SK-N-SH treated with all-trans-retinoic acid at 6 μM for 48 hours (cell line): ENCODE data around the gene MTPN.

ENCODE experiments used
- ATAC-seq: fragments of 200-7000 bp; cut with Tn5 transposase; 3 replicates; pipeline ENCODE4 v1.9.1; 2020; ENCODE audit warnings: mild to moderate bottlenecking, moderate library complexity
- ARNTL ChIP-seq: fragments of 450-650 bp; formaldehyde crosslinking; IDR thresholded peaks from 2 replicates; pipeline ENCODE4 v1.5.0; 2020; ENCODE audit warnings: low read depth, mild to moderate bottlenecking, moderate library complexity, borderline replicate concordance
- BACH2 ChIP-seq: fragments of 250-450 bp; sonication (Bioruptor Pico); IDR thresholded peaks from 2 replicates; pipeline ENCODE4 v1.9.0; 2021; ENCODE audit warnings: mild to moderate bottlenecking, borderline replicate concordance
- CSDC2 ChIP-seq: fragments of 250-450 bp; sonication (Bioruptor Pico); IDR thresholded peaks from 2 replicates; pipeline ENCODE4 v1.5.0; 2020; ENCODE audit warnings: mild to moderate bottlenecking, moderate library complexity
- GLIS3 ChIP-seq: fragments of 250-450 bp; sonication (Bioruptor Pico); IDR thresholded peaks from 2 replicates; pipeline ENCODE4 v1.5.0; 2020; ENCODE audit warnings: mild to moderate bottlenecking, moderate library complexity
- OSR1 ChIP-seq: fragments of 250-450 bp; sonication (Bioruptor Pico); IDR thresholded peaks from 2 replicates; pipeline ENCODE4 v1.8.0; 2022; ENCODE audit warnings: moderate library complexity, mild to moderate bottlenecking, inconsistent platforms
- PATZ1 ChIP-seq: fragments of 250-450 bp; sonication (Bioruptor Pico); IDR thresholded peaks from 2 replicates; pipeline ENCODE4 v1.8.0; 2020; ENCODE audit warnings: mild to moderate bottlenecking, moderate library complexity, borderline replicate concordance
- RARB ChIP-seq: fragments of 250-450 bp; sonication (Bioruptor Pico); IDR thresholded peaks from 2 replicates; pipeline ENCODE4 v1.8.0; 2021; ENCODE audit warnings: mild to moderate bottlenecking, moderate library complexity
- SNAI2 ChIP-seq: fragments of 250-450 bp; sonication (Bioruptor Pico); IDR thresholded peaks from 2 replicates; pipeline ENCODE4 v1.5.0; 2020; ENCODE audit warnings: mild to moderate bottlenecking, moderate library complexity
- TOX ChIP-seq: fragments of 250-450 bp; sonication (Bioruptor Pico); IDR thresholded peaks from 2 replicates; pipeline ENCODE4 v1.8.0; 2021; ENCODE audit warnings: mild to moderate bottlenecking, moderate library complexity, borderline replicate concordance
- ZC3H10 ChIP-seq: fragments of 250-450 bp; sonication (Bioruptor Pico); IDR thresholded peaks from 2 replicates; pipeline ENCODE4 v1.5.1; 2021; ENCODE audit warnings: mild to moderate bottlenecking, moderate library complexity
- ZFP3 ChIP-seq: fragments of 250-450 bp; sonication (Bioruptor Pico); IDR thresholded peaks from 2 replicates; pipeline ENCODE4 v1.5.0; 2020; ENCODE audit warnings: mild to moderate bottlenecking, moderate library complexity
- ZFP30 ChIP-seq: fragments of 450-650 bp; formaldehyde crosslinking; IDR thresholded peaks from 2 replicates; pipeline ENCODE4 v1.5.0; 2022; ENCODE audit warnings: mild to moderate bottlenecking, moderate library complexity
- ZNF565 ChIP-seq: fragments of 450-650 bp; formaldehyde crosslinking; conservative IDR thresholded peaks from 2 replicates; pipeline ENCODE4 v1.5.0; 2020; ENCODE audit warnings: low read depth, mild to moderate bottlenecking, moderate library complexity
- ZNF8 ChIP-seq: fragments of 450-650 bp; formaldehyde crosslinking; IDR thresholded peaks from 2 replicates; pipeline ENCODE4 v1.5.0; 2020; ENCODE audit warnings: mild to moderate bottlenecking, moderate library complexity
- TF ChIP-seq, protein P1 (sequence below): fragments of 250-450 bp; sonication (Bioruptor Pico); IDR thresholded peaks from 2 replicates; pipeline ENCODE4 v1.5.0; 2020; ENCODE audit warnings: mild to moderate bottlenecking, moderate library complexity
- TF ChIP-seq, protein P2 (sequence below): fragments of 250-450 bp; sonication (Bioruptor Pico); IDR thresholded peaks from 2 replicates; pipeline ENCODE4 v1.8.0; 2021; ENCODE audit warnings: low read depth, mild to moderate bottlenecking, moderate library complexity, borderline replicate concordance
- TF ChIP-seq, protein P3 (sequence below): fragments of 250-450 bp; sonication (Bioruptor Pico); IDR thresholded peaks from 2 replicates; pipeline ENCODE4 v1.5.1; 2020; ENCODE audit warnings: low read depth, mild to moderate bottlenecking, moderate library complexity

The MTPN gene

GRCh38 chr7:135994466-135995205, 17.5 kb upstream of the MTPN start (continued):
- TF ChIP-seq, protein P1, sequence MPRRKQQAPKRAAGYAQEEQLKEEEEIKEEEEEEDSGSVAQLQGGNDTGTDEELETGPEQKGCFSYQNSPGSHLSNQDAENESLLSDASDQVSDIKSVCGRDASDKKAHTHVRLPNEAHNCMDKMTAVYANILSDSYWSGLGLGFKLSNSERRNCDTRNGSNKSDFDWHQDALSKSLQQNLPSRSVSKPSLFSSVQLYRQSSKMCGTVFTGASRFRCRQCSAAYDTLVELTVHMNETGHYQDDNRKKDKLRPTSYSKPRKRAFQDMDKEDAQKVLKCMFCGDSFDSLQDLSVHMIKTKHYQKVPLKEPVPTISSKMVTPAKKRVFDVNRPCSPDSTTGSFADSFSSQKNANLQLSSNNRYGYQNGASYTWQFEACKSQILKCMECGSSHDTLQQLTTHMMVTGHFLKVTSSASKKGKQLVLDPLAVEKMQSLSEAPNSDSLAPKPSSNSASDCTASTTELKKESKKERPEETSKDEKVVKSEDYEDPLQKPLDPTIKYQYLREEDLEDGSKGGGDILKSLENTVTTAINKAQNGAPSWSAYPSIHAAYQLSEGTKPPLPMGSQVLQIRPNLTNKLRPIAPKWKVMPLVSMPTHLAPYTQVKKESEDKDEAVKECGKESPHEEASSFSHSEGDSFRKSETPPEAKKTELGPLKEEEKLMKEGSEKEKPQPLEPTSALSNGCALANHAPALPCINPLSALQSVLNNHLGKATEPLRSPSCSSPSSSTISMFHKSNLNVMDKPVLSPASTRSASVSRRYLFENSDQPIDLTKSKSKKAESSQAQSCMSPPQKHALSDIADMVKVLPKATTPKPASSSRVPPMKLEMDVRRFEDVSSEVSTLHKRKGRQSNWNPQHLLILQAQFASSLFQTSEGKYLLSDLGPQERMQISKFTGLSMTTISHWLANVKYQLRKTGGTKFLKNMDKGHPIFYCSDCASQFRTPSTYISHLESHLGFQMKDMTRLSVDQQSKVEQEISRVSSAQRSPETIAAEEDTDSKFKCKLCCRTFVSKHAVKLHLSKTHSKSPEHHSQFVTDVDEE (CRISPR knock-in tag), result no peak

DNA sequence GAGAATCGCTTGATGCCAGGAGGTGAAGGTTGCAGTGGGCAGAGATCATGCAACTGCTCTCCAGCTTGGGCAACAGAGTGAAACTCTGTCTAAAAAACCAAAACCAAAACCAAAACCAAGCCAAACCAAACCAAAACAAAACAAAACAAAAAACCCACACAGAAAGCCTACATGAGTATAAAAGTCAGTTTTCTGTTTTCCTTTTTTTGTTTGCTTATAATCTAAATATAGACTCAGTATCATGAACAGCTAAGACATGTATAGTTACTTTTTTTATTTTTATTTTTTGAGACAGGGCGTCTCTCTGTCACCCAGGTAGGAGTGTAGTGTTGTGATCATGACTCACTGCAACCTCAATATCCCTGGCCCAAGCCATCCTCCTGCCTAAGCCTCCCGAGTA, 16.8 kb upstream of the MTPN start:
- ATAC-seq, result no peak
- no peak for TF ChIP-seq ZFP30 (CRISPR knock-in tag)
- TF ChIP-seq RARB (CRISPR knock-in tag), result no peak
- no peak for TF ChIP-seq ZNF8 (CRISPR knock-in tag)
- TF ChIP-seq PATZ1 (CRISPR knock-in tag), result no peak
- TF ChIP-seq ARNTL, result no peak
- TF ChIP-seq, protein P2, sequence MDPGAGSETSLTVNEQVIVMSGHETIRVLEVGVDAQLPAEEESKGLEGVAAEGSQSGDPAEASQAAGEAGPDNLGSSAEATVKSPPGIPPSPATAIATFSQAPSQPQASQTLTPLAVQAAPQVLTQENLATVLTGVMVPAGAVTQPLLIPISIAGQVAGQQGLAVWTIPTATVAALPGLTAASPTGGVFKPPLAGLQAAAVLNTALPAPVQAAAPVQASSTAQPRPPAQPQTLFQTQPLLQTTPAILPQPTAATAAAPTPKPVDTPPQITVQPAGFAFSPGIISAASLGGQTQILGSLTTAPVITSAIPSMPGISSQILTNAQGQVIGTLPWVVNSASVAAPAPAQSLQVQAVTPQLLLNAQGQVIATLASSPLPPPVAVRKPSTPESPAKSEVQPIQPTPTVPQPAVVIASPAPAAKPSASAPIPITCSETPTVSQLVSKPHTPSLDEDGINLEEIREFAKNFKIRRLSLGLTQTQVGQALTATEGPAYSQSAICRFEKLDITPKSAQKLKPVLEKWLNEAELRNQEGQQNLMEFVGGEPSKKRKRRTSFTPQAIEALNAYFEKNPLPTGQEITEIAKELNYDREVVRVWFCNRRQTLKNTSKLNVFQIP (CRISPR knock-in tag), result no peak
- TF ChIP-seq TOX, result no peak
- TF ChIP-seq, protein P3, sequence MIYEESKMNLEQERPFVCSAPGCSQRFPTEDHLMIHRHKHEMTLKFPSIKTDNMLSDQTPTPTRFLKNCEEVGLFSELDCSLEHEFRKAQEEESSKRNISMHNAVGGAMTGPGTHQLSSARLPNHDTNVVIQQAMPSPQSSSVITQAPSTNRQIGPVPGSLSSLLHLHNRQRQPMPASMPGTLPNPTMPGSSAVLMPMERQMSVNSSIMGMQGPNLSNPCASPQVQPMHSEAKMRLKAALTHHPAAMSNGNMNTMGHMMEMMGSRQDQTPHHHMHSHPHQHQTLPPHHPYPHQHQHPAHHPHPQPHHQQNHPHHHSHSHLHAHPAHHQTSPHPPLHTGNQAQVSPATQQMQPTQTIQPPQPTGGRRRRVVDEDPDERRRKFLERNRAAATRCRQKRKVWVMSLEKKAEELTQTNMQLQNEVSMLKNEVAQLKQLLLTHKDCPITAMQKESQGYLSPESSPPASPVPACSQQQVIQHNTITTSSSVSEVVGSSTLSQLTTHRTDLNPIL (CRISPR knock-in tag), result no peak
- no peak for TF ChIP-seq GLIS3 (CRISPR knock-in tag)
- TF ChIP-seq CSDC2 (CRISPR knock-in tag), result no peak
- no peak for TF ChIP-seq ZNF565 (CRISPR knock-in tag)
- TF ChIP-seq ZC3H10 (CRISPR knock-in tag), result no peak
- no peak for TF ChIP-seq BACH2
- no peak for TF ChIP-seq OSR1 (CRISPR knock-in tag)
- TF ChIP-seq ZFP3 (CRISPR knock-in tag), result no peak

DNA sequence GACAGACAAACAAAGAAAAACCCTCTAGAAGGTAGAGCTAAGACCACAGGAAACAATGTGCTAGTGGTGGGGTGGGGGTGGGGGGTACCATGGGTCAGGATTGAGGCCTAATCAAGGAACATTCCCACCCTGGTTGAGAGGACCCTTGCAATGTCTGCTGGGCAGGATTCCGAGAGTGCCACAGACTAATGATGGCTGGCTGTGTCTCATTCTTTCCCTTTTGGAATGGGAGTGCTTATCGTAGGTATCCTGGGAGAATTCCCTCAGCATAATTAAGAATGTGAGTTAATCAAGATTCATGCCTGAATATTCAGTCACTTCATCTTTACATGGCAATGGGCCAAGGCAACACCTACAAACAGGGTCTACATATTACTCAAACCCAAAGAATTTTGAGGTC, 14.7 kb upstream of the MTPN start:
- TF ChIP-seq GLIS3 (CRISPR knock-in tag) (no peak), ZFP30 (CRISPR knock-in tag) (no peak), SNAI2 (CRISPR knock-in tag) (no peak), PATZ1 (CRISPR knock-in tag) (no peak), ZFP3 (CRISPR knock-in tag) (no peak)
- TF ChIP-seq, protein P1 (CRISPR knock-in tag), result no peak
- TF ChIP-seq, all 23 proteins: peak for 0
- ATAC-seq, result no peak
